Spleen (tissue), 11 donors: ENCODE measurements around the gene MXD1. TPM values are rescaled to one million over a fixed set of nuclear protein-coding genes. Genes with fewer than 3 reads are reported as not detected.

ENCODE experiments used
- DNase-seq: peaks from one replicate; pipeline ENCODE4 v3.0.0-alpha.2; 2020
- H3K27ac ChIP-seq, 8 donors: fragments of 200-600 bp; sonication (generic) in 7 of 8; 1 replicate in 4 of 8; 2 replicates in 4 of 8; pipeline versions ENCODE4 v1.5.0 to v1.8.0; 2016 to 2021; ENCODE audit warnings: inconsistent platforms in 4 of 8, mild to moderate bottlenecking in 4 of 8, moderate library complexity in 1 of 8
- H3K27me3 ChIP-seq, 7 donors: fragments of 200-600 bp; sonication (generic) in 6 of 7; replicated peaks in 1 of 7; 1 replicate in 4 of 7; 2 replicates in 3 of 7; pipeline versions ENCODE4 v1.5.0 to v1.8.0; 2016 to 2021; ENCODE audit warnings: inconsistent platforms in 3 of 7, mild to moderate bottlenecking in 1 of 7
- H3K36me3 ChIP-seq, 6 donors: fragments of 200-600 bp; sonication (generic) in 5 of 6; 1 replicate in 4 of 6; 2 replicates in 2 of 6; pipeline versions ENCODE4 v1.5.0 to v1.8.0; 2016 to 2021; ENCODE audit warnings: inconsistent platforms in 2 of 6
- H3K4me1 ChIP-seq, 6 donors: fragments of 200-600 bp; sonication (generic) in 5 of 6; 1 replicate in 3 of 6; 2 replicates in 3 of 6; pipeline versions ENCODE4 v1.5.0 to v1.8.0; 2016 to 2021; ENCODE audit warnings: inconsistent platforms in 3 of 6
- H3K4me3 ChIP-seq, 8 donors: fragments of 200-600 bp; sonication (generic) in 7 of 8; 1 replicate in 4 of 8; 2 replicates in 4 of 8; pipeline versions ENCODE4 v1.5.0 to v1.8.0; 2016 to 2021; ENCODE audit warnings: inconsistent platforms in 4 of 8, mild to moderate bottlenecking in 4 of 8, moderate library complexity in 2 of 8
- H3K9me3 ChIP-seq, 8 donors: fragments of 200-600 bp; sonication (generic) in 7 of 8; 1 replicate in 4 of 8; 2 replicates in 4 of 8; pipeline versions ENCODE4 v1.5.0 to v1.8.0; 2016 to 2021; ENCODE audit warnings: inconsistent platforms in 4 of 8
- POLR2A ChIP-seq, 3 donors: fragments of 450-650 bp; IDR thresholded peaks; one replicate each; pipeline ENCODE4 v1.5.1; 2017; ENCODE audit warnings: antibody characterized with exemption in 3 of 3, mild to moderate bottlenecking in 1 of 3
- POLR2AphosphoS5 ChIP-seq, 3 donors: sonication (generic); formaldehyde crosslinking; IDR thresholded peaks; one replicate each; pipeline ENCODE4 v1.5.1; 2017; ENCODE audit warnings: antibody characterized with exemption in 3 of 3
- WGBS, 5 donors: extraction: QIAGEN DNeasy Blood & Tissue Kit in 3 of 5; methylation state at CpG; one replicate each; pipeline versions ENCODE4 v1.1.5 to v1.1.7; 2013 to 2018; 5-methylcytosine and 5-hydroxymethylcytosine counted together
- intact Hi-C: fragments of 100-400 bp; cut with DNase I; formaldehyde crosslinking; loops from one replicate; pipeline ENCODE4 v1.15.0; 2023; ENCODE audit warnings: low total_unique reads
- polyA plus RNA-seq, 3 donors: library from polyadenylated mRNA; stranded (reverse); fragments of 200-250 nt; gene quantifications; one replicate each; pipeline ENCODE4 v1.2.1, GENCODE V29; 2013
- total RNA-seq, 7 donors: library from RNA; depleted of rRNA in 3 of 7; stranded (reverse); fragments of >200 nt in 3 of 7; fragmentation: NEBNext Ultra II Directional in 4 of 7; extraction: Animal tissue kit (Norgen Biotek cat#: 25700) in 4 of 7; gene quantifications; one replicate each; pipeline versions ENCODE4 v1.1.0 to v1.2.1, GENCODE V29; 2016 to 2021
- TF ChIP-seq, protein P1 (sequence below), 11 experiments: fragments of 200-600 bp in 7 of 11; fragments of 450-650 bp in 4 of 11; sonication (generic) in 4 of 11; IDR thresholded peaks in 8 of 11; conservative IDR thresholded peaks in 3 of 11; 1 replicate in 7 of 11; 2 replicates in 4 of 11; pipeline versions ENCODE4 v1.4.0 to v1.8.0; 2016 to 2021; ENCODE audit warnings: antibody characterized with exemption in 11 of 11, inconsistent platforms in 4 of 11, mild to moderate bottlenecking in 1 of 11
- donor health status: healthy with polysubstance abuse.
- donor health status: DM: no; HTN: no; CAD: no; lungs with moderate emphysema.
- donor health status: DM: no; HTN: no; CAD: no.
- donor health status: Bipolar disorder and iron deficiency.
- donor health status: healthy.
- donor health status: DM: no; HTN: no; CAD: no.
- donor health status: DM: yes; HTN: yes; CAD: no.

Gene MXD1
- total and polyA plus RNA-seq, 10 donors = 2.7 to 241 (median 63.8) TPM

DNA sequence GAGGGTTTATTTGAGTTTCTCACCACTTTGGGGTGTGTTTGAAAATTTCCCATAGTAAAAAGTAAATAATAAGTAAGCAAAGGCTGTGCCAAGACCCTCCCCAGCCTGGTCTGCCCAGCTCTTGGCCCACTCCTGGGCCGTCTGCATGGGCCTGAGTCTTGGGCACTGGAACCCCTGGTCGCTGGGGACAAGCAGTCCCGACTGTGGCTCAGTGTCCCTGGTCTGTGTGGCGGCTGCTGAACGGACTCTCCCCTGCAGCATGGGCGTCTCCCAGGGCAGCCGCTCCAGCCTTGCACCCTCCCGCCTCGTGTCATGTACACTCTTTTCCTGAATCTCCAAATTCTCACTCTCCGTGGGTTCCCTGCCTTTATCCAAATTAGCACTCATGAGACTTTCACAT, 53.7 kb downstream of the MXD1 start:
- no peaks in the 10 kb centered on the region for H3K4me1 ChIP-seq
- TF ChIP-seq, protein P1, sequence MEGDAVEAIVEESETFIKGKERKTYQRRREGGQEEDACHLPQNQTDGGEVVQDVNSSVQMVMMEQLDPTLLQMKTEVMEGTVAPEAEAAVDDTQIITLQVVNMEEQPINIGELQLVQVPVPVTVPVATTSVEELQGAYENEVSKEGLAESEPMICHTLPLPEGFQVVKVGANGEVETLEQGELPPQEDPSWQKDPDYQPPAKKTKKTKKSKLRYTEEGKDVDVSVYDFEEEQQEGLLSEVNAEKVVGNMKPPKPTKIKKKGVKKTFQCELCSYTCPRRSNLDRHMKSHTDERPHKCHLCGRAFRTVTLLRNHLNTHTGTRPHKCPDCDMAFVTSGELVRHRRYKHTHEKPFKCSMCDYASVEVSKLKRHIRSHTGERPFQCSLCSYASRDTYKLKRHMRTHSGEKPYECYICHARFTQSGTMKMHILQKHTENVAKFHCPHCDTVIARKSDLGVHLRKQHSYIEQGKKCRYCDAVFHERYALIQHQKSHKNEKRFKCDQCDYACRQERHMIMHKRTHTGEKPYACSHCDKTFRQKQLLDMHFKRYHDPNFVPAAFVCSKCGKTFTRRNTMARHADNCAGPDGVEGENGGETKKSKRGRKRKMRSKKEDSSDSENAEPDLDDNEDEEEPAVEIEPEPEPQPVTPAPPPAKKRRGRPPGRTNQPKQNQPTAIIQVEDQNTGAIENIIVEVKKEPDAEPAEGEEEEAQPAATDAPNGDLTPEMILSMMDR (IDR thresholded peaks at IDR 0.05 in 8 of 11, conservative IDR thresholded peaks at IDR 0.05 in 3 of 11) = no peak
- no peak for TF ChIP-seq POLR2A (IDR thresholded peaks at IDR 0.05)
- TF ChIP-seq POLR2AphosphoS5 (IDR thresholded peaks at IDR 0.05) = no peak
- intact Hi-C loops = no loop called here
- H3K36me3 ChIP-seq = no peaks in the 10 kb centered on the region
- H3K9me3 ChIP-seq = no peaks in the 10 kb centered on the region
- 84 to 93% (median 90%) methylated on average over 10 of the region's 10 CpGs for WGBS, 5 donors
- DNase-seq = no peak
- no peak overlapping the region for H3K27ac ChIP-seq
- no peak overlapping the region for H3K4me3 ChIP-seq
- H3K27me3 ChIP-seq = no peaks in the 10 kb centered on the region

DNA sequence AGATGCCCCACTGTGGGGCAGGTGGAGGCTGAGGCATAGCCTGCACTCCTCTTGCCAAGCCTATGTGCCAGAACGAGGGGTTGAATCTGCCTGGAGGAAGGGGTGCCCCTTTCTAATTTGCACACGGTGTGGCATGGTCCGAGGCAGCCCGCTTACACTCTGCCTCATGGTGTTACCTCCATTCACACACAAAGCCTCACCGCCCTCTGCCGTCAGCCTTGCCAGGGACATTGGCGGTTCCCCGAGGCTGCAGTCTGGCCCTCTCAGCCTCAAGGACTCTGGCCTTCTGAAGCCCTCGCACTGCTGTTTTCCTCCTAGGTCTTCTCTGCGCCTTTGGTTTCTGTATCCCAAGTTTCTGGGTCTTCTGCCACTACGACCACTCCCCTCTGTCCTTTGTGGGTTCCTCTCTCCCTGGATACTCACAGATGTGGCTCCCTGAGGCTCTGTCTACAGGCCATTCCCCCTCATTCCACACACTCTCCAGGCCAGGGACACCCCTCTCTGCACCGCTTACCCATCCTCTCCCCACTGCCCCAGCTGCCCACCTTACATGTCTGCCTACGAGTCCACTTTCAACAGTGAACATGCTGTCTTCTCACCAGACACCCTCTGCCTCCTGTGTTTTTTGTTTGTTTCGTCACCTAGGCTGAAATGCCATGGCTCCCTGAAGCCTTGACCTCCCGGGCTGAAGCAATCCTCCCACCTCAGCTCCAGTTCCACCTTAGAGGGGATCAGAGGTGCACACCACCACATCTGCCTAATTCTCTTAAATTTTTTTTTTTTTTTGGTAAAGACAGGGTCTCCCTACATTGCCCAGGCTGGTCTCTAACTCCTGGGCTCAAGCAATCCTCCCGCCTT, 54.4 kb downstream of the MXD1 start:
- Histone ChIP-seq H3K27ac (no peak overlapping the region), H3K27me3 (no peaks in the 10 kb centered on the region), H3K4me3 (no peak overlapping the region), H3K9me3 (no peaks in the 10 kb centered on the region), H3K36me3 (no peaks in the 10 kb centered on the region), H3K4me1 (no peaks in the 10 kb centered on the region)
- intact Hi-C loops = no loop called here
- DNase-seq = no peak
- TF ChIP-seq, protein P1 (IDR thresholded peaks at IDR 0.05 in 8 of 11, conservative IDR thresholded peaks at IDR 0.05 in 3 of 11) = no peak
- TF ChIP-seq POLR2AphosphoS5 (IDR thresholded peaks at IDR 0.05) (no peak), POLR2A (IDR thresholded peaks at IDR 0.05) (no peak)
- 86 to 91% (median 88%) methylated on average over 16 of the region's 16 CpGs for WGBS, 5 donors

DNA sequence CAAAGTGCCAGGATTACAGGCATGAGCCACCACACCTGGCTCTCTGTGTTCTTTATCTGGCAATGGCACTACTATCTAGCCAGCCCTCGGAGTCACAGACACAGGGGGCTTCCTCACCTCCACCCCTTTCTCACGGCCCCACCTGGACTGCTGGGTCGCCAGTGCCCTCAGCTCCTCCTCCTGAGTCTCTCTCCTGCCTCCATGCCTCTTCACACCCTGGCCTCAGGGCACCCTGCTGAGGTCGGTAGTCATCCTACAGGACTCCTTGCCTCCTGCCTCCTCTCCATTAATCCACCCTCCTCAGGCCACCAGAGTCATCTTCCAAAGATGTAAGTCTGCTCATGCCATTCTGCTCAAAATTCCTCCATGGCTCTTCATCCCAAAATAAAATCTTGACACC, 55.1 kb downstream of the MXD1 start:
- no peaks in the 10 kb centered on the region for H3K36me3 ChIP-seq
- intact Hi-C loops = no loop called here
- TF ChIP-seq, protein P1 (IDR thresholded peaks at IDR 0.05 in 8 of 11, conservative IDR thresholded peaks at IDR 0.05 in 3 of 11) = no peak
- no peak for TF ChIP-seq POLR2AphosphoS5 (IDR thresholded peaks at IDR 0.05)
- no peak for TF ChIP-seq POLR2A (IDR thresholded peaks at IDR 0.05)
- H3K4me3 ChIP-seq = no peak overlapping the region
- DNase-seq = peak; percentile 36
- H3K27ac ChIP-seq = no peak overlapping the region
- no peaks in the 10 kb centered on the region for H3K9me3 ChIP-seq
- H3K27me3 ChIP-seq = no peaks in the 10 kb centered on the region
- H3K4me1 ChIP-seq = peaks cover 0 to 2% (median 0%) of the 10 kb centered on the region in 6 donors
- WGBS, 5 donors = 71 to 93% (median 76%) methylated on average over 4 of the region's 4 CpGs

DNA sequence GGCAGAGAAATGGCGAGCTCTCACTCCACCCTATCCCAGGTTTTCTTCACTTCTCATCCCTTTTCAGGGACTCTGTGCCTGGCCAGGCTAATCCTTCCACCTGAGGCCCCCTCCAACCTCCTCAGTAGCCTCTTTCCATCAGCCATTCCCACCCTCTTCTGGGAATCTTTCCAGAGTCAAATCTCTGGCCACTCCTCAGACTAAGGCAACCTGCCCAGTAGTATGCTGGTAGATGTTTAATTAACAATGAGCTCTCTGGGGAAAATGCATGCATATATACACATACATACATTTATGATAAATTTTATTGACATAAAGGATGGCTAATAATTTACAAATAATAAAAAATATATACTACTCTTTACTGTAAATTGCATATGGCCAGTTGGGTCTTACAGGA, 57.9 kb downstream of the MXD1 start:
- Histone ChIP-seq H3K9me3 (no peaks in the 10 kb centered on the region), H3K4me1 (peaks cover 0 to 16% (median 0%) of the 10 kb centered on the region in 6 donors), H3K4me3 (no peak overlapping the region), H3K27me3 (no peaks in the 10 kb centered on the region), H3K36me3 (no peaks in the 10 kb centered on the region), H3K27ac (no peak overlapping the region)
- 88 to 100% (median 91%) methylated on average over 1 of the region's 1 CpG for WGBS, 5 donors
- TF ChIP-seq, protein P1 (IDR thresholded peaks at IDR 0.05 in 8 of 11, conservative IDR thresholded peaks at IDR 0.05 in 3 of 11) = no peak
- no peak for TF ChIP-seq POLR2A (IDR thresholded peaks at IDR 0.05)
- TF ChIP-seq POLR2AphosphoS5 (IDR thresholded peaks at IDR 0.05) = no peak
- DNase-seq = no peak
- intact Hi-C loops = no loop called here
